Measurements from ENCODE around the gene CMSS1.

DNA sequence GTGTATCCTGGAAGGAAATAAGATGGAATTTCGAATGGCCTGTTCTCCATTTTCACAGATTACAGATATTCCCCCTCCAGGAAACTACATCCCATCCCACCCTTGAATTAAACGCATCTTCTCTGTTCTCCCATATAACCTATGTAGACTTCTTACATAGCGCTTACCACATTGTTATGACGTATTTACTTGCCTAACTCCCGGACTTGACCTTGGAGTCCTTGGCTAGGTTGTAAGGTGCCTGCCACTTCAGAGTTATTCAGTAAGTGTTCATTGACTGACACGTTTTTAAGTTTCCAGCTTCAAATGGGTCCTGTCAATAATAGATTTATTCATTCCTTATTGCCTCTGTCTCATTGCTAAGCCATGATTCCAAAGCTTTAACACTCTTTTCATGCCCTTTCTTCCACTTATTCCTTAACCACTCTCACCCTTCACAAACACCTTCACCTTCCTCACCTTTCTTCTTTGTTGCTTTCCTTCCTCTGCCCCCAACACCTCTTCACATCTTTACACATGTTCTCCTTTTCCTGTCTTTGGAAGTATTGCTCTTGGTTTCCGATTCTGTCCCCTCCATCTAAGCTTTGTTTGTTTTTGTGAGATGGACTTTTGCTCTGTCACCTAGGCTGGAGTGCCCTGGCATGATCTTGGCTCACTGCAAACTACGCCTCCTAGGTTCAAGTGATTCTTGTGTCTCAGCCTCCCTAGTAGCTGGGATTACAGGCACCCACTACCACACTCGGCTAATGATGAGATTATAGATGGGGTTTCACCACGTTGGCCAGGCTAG is 138.3 kb downstream of the CMSS1 start:
- no peak for TF ChIP-seq JUND (IDR thresholded peaks at IDR 0.05)
- TF ChIP-seq POLR2A (IDR thresholded peaks at IDR 0.05; ENCODE audit: borderline replicate concordance, extremely low read depth, insufficient read depth, insufficient read length) = no peak
- no peak for TF ChIP-seq ZFX (IDR thresholded peaks at IDR 0.05)
- no peak for TF ChIP-seq CEBPB (IDR thresholded peaks at IDR 0.05; ENCODE audit: low read depth)
- TF ChIP-seq, protein P1, sequence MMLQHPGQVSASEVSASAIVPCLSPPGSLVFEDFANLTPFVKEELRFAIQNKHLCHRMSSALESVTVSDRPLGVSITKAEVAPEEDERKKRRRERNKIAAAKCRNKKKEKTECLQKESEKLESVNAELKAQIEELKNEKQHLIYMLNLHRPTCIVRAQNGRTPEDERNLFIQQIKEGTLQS (IDR thresholded peaks at IDR 0.05) = no peak
- TF ChIP-seq, protein P2, sequence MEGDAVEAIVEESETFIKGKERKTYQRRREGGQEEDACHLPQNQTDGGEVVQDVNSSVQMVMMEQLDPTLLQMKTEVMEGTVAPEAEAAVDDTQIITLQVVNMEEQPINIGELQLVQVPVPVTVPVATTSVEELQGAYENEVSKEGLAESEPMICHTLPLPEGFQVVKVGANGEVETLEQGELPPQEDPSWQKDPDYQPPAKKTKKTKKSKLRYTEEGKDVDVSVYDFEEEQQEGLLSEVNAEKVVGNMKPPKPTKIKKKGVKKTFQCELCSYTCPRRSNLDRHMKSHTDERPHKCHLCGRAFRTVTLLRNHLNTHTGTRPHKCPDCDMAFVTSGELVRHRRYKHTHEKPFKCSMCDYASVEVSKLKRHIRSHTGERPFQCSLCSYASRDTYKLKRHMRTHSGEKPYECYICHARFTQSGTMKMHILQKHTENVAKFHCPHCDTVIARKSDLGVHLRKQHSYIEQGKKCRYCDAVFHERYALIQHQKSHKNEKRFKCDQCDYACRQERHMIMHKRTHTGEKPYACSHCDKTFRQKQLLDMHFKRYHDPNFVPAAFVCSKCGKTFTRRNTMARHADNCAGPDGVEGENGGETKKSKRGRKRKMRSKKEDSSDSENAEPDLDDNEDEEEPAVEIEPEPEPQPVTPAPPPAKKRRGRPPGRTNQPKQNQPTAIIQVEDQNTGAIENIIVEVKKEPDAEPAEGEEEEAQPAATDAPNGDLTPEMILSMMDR (IDR thresholded peaks at IDR 0.05 in 2 of 3, conservative IDR thresholded peaks at IDR 0.05 in 1 of 3; ENCODE audit: borderline replicate concordance in 1 of 3, insufficient read depth in 1 of 3, low read depth in 2 of 3, low read length in 2 of 3) = no peak
- no peak for TF ChIP-seq SRF (IDR thresholded peaks at IDR 0.05; ENCODE audit: low read depth)
- TF ChIP-seq EZH2phosphoT487 (IDR thresholded peaks at IDR 0.05; ENCODE audit: borderline replicate concordance) = no peak
- no peak for TF ChIP-seq ELF1 (IDR thresholded peaks at IDR 0.05; ENCODE audit: borderline replicate concordance, low read depth)
- no peak for TF ChIP-seq EGR1 (IDR thresholded peaks at IDR 0.05; ENCODE audit: low read depth)
- no peak for TF ChIP-seq SP1 (IDR thresholded peaks at IDR 0.05; ENCODE audit: low read depth)
- TF ChIP-seq ZBTB33 (IDR thresholded peaks at IDR 0.05; ENCODE audit: extremely low read depth, insufficient replicate concordance, low read length) = no peak
- TF ChIP-seq EZH2 (IDR thresholded peaks at IDR 0.05) = no peak
